HL-60 (cell line): ENCODE results near the gene TMEM123.

Source experiments
- DNase-seq, 2 experiments: peaks; one replicate each; pipeline ENCODE4 v3.0.0-alpha.2; 2010 to 2020; ENCODE audit warnings: low read depth in 1 of 2, low spot score in 1 of 2
- H3K27ac ChIP-seq: fragments of 250-450 bp; sonication (Bioruptor Pico); replicated peaks from 2 replicates; pipeline ENCODE4 v1.5.1; 2020; ENCODE audit warnings: mild to moderate bottlenecking, moderate library complexity
- H3K27me3 ChIP-seq: fragments of 250-450 bp; sonication (Bioruptor Pico); 2 replicates; pipeline ENCODE4 v1.5.1; 2021; ENCODE audit warnings: mild to moderate bottlenecking, moderate library complexity; ENCODE audit not compliant: insufficient read depth, poor library complexity, severe bottlenecking
- H3K4me3 ChIP-seq: replicated peaks from 2 replicates; pipeline ENCODE4 v1.5.1; 2011; ENCODE audit warnings: mild to moderate bottlenecking, control low read depth, low read length; ENCODE audit not compliant: insufficient read depth
- CTCF ChIP-seq: IDR thresholded peaks from one replicate; pipeline ENCODE4 v1.5.1; 2011; ENCODE audit warnings: low read length, control low read depth, inconsistent platforms; ENCODE audit not compliant: insufficient read depth
- GABPA ChIP-seq: IDR thresholded peaks from 2 replicates; pipeline ENCODE4 v1.6.1; 2012; ENCODE audit warnings: low read depth
- POLR2AphosphoS5 ChIP-seq: IDR thresholded peaks from 2 replicates; pipeline ENCODE4 v1.6.1; 2012; ENCODE audit warnings: low read depth
- REST ChIP-seq: IDR thresholded peaks from 2 replicates; pipeline ENCODE4 v1.6.1; 2012; ENCODE audit warnings: low read depth; ENCODE audit not compliant: insufficient replicate concordance
- SPI1 ChIP-seq: IDR thresholded peaks from 2 replicates; pipeline ENCODE4 v1.6.1; 2012; ENCODE audit warnings: low read depth, mild to moderate bottlenecking, borderline replicate concordance

TMEM123 gene

DNA sequence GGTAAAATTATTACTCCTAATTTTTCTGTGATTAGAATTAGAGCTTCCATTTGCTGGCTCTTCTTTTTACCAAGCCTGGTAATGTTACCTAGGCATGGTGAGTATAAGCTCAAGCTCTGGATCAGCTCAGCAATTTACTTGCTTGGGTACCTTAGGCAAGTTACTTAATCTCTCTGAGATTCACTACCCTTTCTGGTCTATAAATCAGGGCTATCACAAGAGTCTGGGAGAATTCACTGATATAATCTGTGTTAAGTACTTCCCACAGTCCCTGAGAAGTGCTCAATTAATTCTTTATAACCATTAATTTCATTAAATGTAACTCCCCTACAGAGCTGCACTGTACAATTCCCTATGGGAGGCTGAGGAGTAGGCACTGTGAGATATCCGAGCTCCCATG is 44.2 kb downstream of the TMEM123 start:
- no peak for TF ChIP-seq POLR2AphosphoS5
- TF ChIP-seq SPI1: no peak
- no peak for TF ChIP-seq GABPA
- no peak for TF ChIP-seq REST
- no peak for TF ChIP-seq CTCF
- Histone ChIP-seq H3K4me3 (no peak overlapping the region), H3K27me3 (no peaks in the 10 kb centered on the region), H3K27ac (no peak overlapping the region)
- DNase-seq: no peak

GRCh38 chr11:102407901-102408300 is 44.7 kb downstream of the TMEM123 start:
- Histone ChIP-seq H3K27me3 (no peaks in the 10 kb centered on the region), H3K27ac (no peak overlapping the region), H3K4me3 (no peak overlapping the region)
- TF ChIP-seq REST: no peak
- TF ChIP-seq SPI1: no peak
- TF ChIP-seq CTCF: no peak
- TF ChIP-seq POLR2AphosphoS5: no peak
- TF ChIP-seq GABPA: no peak
- DNase-seq: no peak

- Histone ChIP-seq H3K4me3 (no peak overlapping the region), H3K27me3 (no peaks in the 10 kb centered on the region), H3K27ac (no peak overlapping the region)
- TF ChIP-seq CTCF (no peak), REST (no peak), SPI1 (no peak), POLR2AphosphoS5 (no peak), GABPA (no peak)
- no peak for DNase-seq
Measured at GRCh38 chr11:102406099-102406498, 46.5 kb downstream of the TMEM123 start.
